Smooth muscle cell (in vitro differentiated cells): ENCODE results near the gene EDC4. TPM values are rescaled to one million over a fixed set of nuclear protein-coding genes. Genes with fewer than 3 reads are reported as not detected.
"Not testable (repeated sequence)": the region's sequence is repeated elsewhere in the genome, so short reads cannot be mapped to it uniquely, and the experiment has no call there.

Source experiments
- DNase-seq: peaks from one replicate; lab custom pipeline; 2025; ENCODE audit not compliant: unreplicated experiment; lab: John Stamatoyannopoulos, UW
- H2AFZ ChIP-seq: fragments of 200-600 bp; sonication (generic); 2 replicates; pipeline ENCODE4 v1.6.0; 2016; ENCODE audit warnings: antibody characterized with exemption, low read depth, mild to moderate bottlenecking
- H3F3A ChIP-seq: fragments of 200-600 bp; sonication (generic); 2 replicates; pipeline ENCODE4 v1.6.0; 2017; ENCODE audit warnings: antibody characterized with exemption, low read depth
- H3K27ac ChIP-seq: fragments of 200-600 bp; sonication (generic); 2 replicates; pipeline ENCODE4 v1.5.1; 2016; ENCODE audit warnings: low read depth, mild to moderate bottlenecking
- H3K27me3 ChIP-seq: fragments of 200-600 bp; sonication (generic); 2 replicates; pipeline ENCODE4 v1.6.1; 2016; ENCODE audit warnings: low read depth, mild to moderate bottlenecking
- H3K36me3 ChIP-seq: fragments of 200-600 bp; sonication (generic); 2 replicates; pipeline ENCODE4 v1.5.1; 2016; ENCODE audit warnings: low read depth
- H3K4me1 ChIP-seq: fragments of 200-600 bp; sonication (generic); 2 replicates; pipeline ENCODE4 v1.5.1; 2016; ENCODE audit warnings: low read depth
- H3K4me2 ChIP-seq: fragments of 200-600 bp; sonication (generic); 2 replicates; pipeline ENCODE4 v1.6.0; 2016; ENCODE audit warnings: mild to moderate bottlenecking
- H3K4me3 ChIP-seq: fragments of 200-600 bp; sonication (generic); 2 replicates; pipeline ENCODE4 v1.5.1; 2016; ENCODE audit warnings: mild to moderate bottlenecking
- H3K79me2 ChIP-seq: fragments of 200-600 bp; sonication (generic); 2 replicates; pipeline ENCODE4 v1.6.0; 2016; ENCODE audit warnings: low read depth, mild to moderate bottlenecking
- H3K9ac ChIP-seq: fragments of 200-600 bp; sonication (generic); 2 replicates; pipeline ENCODE4 v1.6.0; 2016; ENCODE audit warnings: low read depth
- H3K9me3 ChIP-seq: fragments of 200-600 bp; sonication (generic); replicated peaks from 2 replicates; pipeline ENCODE4 v1.5.1; 2016; ENCODE audit warnings: low read depth
- H4K20me1 ChIP-seq: fragments of 200-600 bp; sonication (generic); 2 replicates; pipeline ENCODE4 v1.6.0; 2016; ENCODE audit warnings: low read depth
- WGBS: methylation state at CpG from one replicate; pipeline ENCODE4 v1.1.7; 2016; ENCODE audit warnings: low lambda C conversion rate; 5-methylcytosine and 5-hydroxymethylcytosine counted together
- polyA plus RNA-seq: library from polyadenylated mRNA; unstranded; fragments of >200 nt; fragmentation: Nextera tagmentation; extraction: Ambion mirVana; gene quantifications from 2 replicates; pipeline ENCODE4 v1.2.1, GENCODE V29; 2016
- total RNA-seq: library from RNA; depleted of rRNA; stranded (reverse); fragments of >200 nt; gene quantifications from 2 replicates; pipeline ENCODE4 v1.2.3, GENCODE V29; 2014
- TF ChIP-seq, protein P1 (sequence below): fragments of 200-600 bp; sonication (generic); IDR thresholded peaks from 2 replicates; pipeline ENCODE4 v1.5.1; 2017; ENCODE audit warnings: borderline replicate concordance, mild to moderate bottlenecking, antibody characterized with exemption; ENCODE audit not compliant: insufficient read depth, poor library complexity, severe bottlenecking

Gene EDC4
- total and polyA plus RNA-seq, 2 experiments from 2014 or later = 46.3 to 64.5 TPM

GRCh38 chr16:67860589-67861398 lies 12.1 kb upstream of the EDC4 start:
- Histone ChIP-seq H3K4me1 (no peaks in the 10 kb centered on the region), H3F3A (no peaks in the 10 kb centered on the region), H2AFZ (no peak overlapping the region), H3K4me2 (no peak overlapping the region), H4K20me1 (peaks cover 99% of the 10 kb centered on the region), H3K79me2 (peaks cover 96% of the 10 kb centered on the region), H3K36me3 (no peaks in the 10 kb centered on the region), H3K27ac (peak overlapping the region; percentile 88), H3K9ac (peak overlapping the region; percentile 56), H3K27me3 (no peaks in the 10 kb centered on the region), H3K9me3 (no peaks in the 10 kb centered on the region), H3K4me3 (no peak overlapping the region)
- no peak for DNase-seq
- WGBS = 78% methylated on average over 8 of the region's 8 CpGs
- TF ChIP-seq, protein P1, sequence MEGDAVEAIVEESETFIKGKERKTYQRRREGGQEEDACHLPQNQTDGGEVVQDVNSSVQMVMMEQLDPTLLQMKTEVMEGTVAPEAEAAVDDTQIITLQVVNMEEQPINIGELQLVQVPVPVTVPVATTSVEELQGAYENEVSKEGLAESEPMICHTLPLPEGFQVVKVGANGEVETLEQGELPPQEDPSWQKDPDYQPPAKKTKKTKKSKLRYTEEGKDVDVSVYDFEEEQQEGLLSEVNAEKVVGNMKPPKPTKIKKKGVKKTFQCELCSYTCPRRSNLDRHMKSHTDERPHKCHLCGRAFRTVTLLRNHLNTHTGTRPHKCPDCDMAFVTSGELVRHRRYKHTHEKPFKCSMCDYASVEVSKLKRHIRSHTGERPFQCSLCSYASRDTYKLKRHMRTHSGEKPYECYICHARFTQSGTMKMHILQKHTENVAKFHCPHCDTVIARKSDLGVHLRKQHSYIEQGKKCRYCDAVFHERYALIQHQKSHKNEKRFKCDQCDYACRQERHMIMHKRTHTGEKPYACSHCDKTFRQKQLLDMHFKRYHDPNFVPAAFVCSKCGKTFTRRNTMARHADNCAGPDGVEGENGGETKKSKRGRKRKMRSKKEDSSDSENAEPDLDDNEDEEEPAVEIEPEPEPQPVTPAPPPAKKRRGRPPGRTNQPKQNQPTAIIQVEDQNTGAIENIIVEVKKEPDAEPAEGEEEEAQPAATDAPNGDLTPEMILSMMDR = no peak

DNA sequence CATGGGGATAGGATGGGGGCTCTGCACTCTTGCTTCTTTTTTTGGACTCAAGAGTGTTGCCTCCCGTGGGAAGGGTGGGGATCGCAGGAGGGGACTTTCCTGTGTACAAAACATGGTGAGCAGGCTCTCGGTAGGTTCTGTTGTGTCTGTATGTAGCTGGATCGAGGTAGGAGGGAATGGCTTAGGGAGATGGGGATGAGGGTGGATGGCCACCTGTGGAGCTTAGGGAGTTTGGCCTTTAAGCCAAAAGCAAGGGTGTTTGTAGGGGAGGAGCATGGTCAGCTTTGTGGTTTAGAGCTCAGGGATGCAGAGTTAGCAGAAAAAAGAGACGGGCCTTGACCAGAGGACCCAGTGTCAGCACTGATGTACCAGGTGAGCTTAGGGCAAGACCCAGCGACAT lies 11.0 kb upstream of the EDC4 start:
- TF ChIP-seq, protein P1 = no peak
- H3K36me3 ChIP-seq = no peaks in the 10 kb centered on the region
- H2AFZ ChIP-seq = no peak overlapping the region
- WGBS = 93% methylated on average over 6 of the region's 6 CpGs
- H3K79me2 ChIP-seq = peaks cover 95% of the 10 kb centered on the region
- peak overlapping the region; percentile 4 for H3K9ac ChIP-seq
- DNase-seq = no peak
- H3K4me3 ChIP-seq = no peak overlapping the region
- no peak overlapping the region for H3K4me2 ChIP-seq
- H3K27me3 ChIP-seq = no peaks in the 10 kb centered on the region
- H3K9me3 ChIP-seq = no peaks in the 10 kb centered on the region
- no peaks in the 10 kb centered on the region for H3K4me1 ChIP-seq
- peaks cover 95% of the 10 kb centered on the region for H4K20me1 ChIP-seq
- peak overlapping the region; percentile 88 for H3K27ac ChIP-seq
- no peaks in the 10 kb centered on the region for H3F3A ChIP-seq

DNA sequence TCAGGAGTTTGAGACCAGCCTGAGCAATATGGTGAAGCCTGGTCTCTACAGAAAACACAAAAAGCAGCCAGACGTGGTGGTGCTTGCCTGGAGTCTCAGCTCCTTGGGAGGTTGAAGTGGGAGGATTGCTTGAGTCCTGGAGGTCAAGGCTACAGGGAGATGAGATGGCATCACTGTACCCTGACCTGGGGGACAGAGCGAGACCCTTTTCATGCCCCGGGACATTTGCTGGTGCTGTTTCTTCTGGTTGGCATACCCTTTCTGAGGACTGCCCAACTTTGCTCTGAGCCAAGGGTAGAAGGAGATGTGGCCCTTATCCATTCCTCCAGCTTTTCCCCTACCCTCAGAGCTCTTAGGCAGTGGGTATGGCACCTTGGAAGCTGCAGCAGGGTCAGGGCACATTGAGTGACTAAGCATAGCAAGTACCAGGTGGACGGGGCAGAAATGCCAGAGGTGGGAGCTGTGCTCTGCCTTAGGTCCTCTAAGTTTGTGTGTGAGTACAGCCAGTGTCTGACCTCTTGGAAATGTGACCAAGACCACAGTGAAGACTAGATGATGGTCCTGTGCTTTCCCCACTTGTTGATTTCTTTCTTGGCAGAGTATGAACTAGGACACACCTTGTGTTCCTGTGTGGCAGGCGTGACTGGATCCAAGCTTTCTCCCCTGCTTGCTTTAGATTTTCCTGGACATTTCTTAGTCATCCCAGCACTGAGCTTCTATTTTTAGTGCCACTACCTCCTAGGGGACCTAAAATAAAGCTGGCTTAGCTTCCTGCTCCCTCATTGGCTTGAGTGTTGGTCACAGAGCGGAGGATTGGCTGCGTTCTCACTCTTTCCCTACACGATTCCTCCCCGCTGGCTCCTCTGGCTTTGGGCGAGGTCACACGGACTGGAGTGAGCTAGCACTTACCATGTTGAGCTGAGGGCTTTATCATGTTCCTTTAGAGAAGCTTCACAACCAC lies 9.9 kb upstream of the EDC4 start:
- H2AFZ ChIP-seq = no peak overlapping the region
- peak overlapping the region; percentile 88 for H3K27ac ChIP-seq
- no peaks in the 10 kb centered on the region for H3K9me3 ChIP-seq
- peaks cover 94% of the 10 kb centered on the region for H3K79me2 ChIP-seq
- H3K9ac ChIP-seq = peak overlapping the region; percentile 58
- H3K27me3 ChIP-seq = no peaks in the 10 kb centered on the region
- H3K36me3 ChIP-seq = no peaks in the 10 kb centered on the region
- TF ChIP-seq, protein P1 = no peak
- no peaks in the 10 kb centered on the region for H3K4me1 ChIP-seq
- whole genome bisulfite sequencing = 76% methylated on average over 11 of the region's 11 CpGs
- peaks cover 94% of the 10 kb centered on the region for H4K20me1 ChIP-seq
- peaks cover 6% of the 10 kb centered on the region for H3F3A ChIP-seq
- no peak for DNase-seq
- no peak overlapping the region for H3K4me3 ChIP-seq
- H3K4me2 ChIP-seq = no peak overlapping the region

GRCh38 chr16:67864044-67864443 lies 8.8 kb upstream of the EDC4 start:
- Histone ChIP-seq H4K20me1 (peaks cover 86% of the 10 kb centered on the region), H3K79me2 (peaks cover 82% of the 10 kb centered on the region), H3K27ac (peak overlapping the region; percentile 88)
- not testable (repeated sequence) for H3F3A ChIP-seq, H3K9me3 ChIP-seq, H3K27me3 ChIP-seq, H3K9ac ChIP-seq, H2AFZ ChIP-seq, DNase-seq, H3K36me3 ChIP-seq, H3K4me3 ChIP-seq, H3K4me1 ChIP-seq, H3K4me2 ChIP-seq
- WGBS = 96% methylated on average over 5 of the region's 6 CpGs
